GM18499 (cell line): ENCODE results near the gene LARGE1.
"Not testable (repeated sequence)": the region's sequence is repeated elsewhere in the genome, so short reads cannot be mapped to it uniquely, and the experiment has no call there.

ENCODE experiments used
- ATAC-seq: cut with Tn5 transposase; IDR thresholded peaks from one replicate; pipeline ENCODE4 v1.9.1; 2021; ENCODE audit warnings: moderate number of reproducible peaks; ENCODE audit not compliant: insufficient read depth, unreplicated experiment

The LARGE1 gene

GRCh38 chr22:33579448-33580093 is 340.7 kb downstream of the LARGE1 start:
- no peak for ATAC-seq

- no peak for ATAC-seq
Measured at GRCh38 chr22:33578752-33579151, 341.5 kb downstream of the LARGE1 start.

DNA sequence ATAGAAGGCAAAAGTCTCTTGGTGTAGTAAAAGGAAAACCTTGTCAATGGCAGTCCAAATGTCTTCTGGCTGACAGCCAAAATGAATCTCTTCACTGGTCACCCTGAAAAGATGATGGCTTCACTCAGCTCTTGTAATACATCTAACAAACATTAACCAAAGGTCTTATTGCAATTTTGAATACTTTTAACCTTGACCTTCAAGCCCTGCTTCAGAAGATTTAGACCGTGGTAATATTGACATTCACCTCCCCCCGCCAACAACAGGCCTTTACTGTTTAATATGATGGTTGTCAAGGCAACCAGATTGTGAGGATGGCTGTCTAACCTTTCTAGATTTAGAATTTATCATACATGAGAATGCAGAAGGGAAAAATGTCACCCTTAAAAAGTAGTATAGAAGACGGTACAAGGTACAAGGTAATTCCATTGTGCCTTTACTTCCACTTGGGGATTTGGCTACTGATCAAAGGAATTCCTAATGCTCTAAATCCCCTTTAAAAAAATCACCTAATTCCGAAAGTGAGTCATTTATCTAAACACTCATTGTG is 342.3 kb downstream of the LARGE1 start:
- ATAC-seq, result no peak

DNA sequence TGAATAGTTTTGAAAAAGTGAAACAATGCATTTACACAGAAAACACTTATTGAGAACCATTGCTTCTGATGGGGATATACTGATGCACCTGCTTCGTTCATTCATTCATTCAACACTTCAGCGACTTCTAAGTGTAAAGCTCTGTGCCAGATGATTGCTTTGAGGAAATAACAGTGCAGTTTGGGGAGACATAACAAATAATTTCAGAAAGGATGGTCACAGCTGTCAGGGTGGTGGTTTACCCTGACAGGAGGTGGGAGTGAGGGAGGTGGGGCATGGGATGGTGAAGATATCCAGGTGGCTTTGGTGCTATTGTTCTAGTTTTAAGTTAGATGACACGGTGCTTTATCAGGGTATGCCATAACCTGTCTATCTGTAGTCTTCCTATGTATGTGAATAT is 344.1 kb downstream of the LARGE1 start:
- ATAC-seq, result no peak

DNA sequence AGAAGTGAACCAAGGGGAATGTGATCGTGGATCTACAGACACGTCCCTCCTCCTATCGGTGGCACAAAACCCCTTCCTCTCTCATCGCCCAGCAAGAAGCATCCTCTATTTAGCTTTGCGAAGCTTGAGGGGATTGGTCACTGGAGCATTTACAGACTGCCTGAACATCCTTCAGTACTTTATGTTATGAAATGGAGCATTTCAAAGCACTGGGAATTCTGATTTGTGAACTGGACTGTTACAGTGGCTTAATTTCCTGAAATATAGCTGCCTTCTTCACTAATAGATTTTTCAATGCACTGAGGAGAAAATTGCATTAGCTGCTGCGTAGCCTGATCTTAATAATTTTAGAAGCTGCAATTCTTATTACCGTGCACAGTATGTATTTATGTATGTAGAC is 344.5 kb downstream of the LARGE1 start:
- ATAC-seq, result no peak

DNA sequence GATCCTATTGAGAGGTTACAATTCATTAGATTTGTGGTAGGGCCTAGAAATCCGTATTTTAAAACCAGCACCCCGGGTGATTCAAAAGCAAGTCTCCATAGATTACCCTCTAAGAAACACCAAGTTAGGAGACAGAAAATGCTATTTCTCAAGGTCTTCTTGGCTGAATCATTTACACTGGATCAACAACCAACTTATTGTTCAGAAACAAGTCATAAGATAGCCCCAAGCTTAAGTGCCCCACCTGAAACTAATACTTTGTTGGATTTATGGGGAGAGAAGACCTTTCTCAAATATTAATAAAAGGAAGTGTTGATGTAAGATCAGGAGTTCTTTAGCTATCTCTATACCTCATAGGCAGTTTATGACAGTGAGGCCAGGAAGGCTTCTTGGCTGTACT is 345.2 kb downstream of the LARGE1 start:
- ATAC-seq, result no peak

DNA sequence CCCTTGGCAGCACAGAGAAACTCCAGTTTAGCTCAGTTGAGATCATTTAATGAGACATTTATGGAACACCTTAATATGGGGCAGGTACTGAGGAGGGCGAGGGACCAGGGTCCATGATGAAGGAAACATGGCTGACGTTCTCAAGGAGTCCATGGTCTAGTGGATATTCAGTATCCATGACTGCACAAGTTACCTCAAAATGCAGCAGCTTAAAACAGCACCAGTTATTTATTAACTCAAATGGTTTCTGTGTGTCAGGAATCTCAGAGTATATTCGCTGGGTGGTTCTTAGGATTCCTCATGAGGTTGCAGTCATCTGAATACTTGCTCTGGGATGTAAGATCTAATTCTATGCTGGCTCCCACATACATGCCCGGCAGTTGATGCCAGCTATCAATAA is 346.8 kb downstream of the LARGE1 start:
- ATAC-seq, result no peak

- no peak for ATAC-seq
Measured at GRCh38 chr22:33572086-33572485, 348.2 kb downstream of the LARGE1 start.

DNA sequence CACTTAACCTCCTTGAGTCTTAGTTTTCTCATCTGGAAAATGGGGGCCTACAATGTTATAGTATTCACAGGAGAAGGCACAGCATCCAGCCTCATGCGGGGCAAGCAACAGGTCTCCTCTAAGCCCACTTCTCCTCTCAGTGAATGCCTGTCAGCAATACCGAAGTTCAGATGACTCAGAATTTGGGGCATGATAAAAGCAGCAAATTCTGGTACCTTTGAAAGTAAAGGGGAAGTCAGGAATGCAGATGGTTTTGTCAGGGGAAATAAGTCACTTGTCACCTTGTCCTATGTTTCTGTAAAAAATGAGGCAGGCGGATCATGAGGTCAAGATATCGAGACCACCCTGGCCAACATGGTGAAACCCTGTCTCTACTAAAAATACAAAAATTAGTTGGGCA is 350.2 kb downstream of the LARGE1 start:
- ATAC-seq, result no peak

- ATAC-seq, result no peak
Measured at GRCh38 chr22:33569559-33569958, 350.7 kb downstream of the LARGE1 start.

- no peak for ATAC-seq
Measured at GRCh38 chr22:33569018-33569417, 351.3 kb downstream of the LARGE1 start.

DNA sequence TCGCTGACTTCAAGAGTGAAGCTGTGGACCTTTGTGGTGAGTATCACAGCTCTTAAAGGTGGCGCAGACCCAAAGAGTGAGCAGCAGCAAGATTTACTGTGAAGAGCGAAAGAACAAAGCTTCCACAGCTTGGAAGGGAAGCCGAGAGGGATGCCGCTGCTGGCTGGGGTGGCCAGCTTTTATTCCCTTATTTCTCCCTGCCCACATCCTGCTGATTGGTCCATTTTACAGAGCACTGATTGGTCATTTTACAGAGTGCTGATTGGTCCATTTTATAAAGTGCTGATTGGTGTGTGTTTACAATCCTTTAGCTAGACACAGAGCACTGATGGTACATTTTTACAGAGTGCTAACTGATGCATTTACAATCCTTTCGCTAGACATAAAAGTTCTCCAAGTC is 353.8 kb downstream of the LARGE1 start:
- not testable (repeated sequence) for ATAC-seq

DNA sequence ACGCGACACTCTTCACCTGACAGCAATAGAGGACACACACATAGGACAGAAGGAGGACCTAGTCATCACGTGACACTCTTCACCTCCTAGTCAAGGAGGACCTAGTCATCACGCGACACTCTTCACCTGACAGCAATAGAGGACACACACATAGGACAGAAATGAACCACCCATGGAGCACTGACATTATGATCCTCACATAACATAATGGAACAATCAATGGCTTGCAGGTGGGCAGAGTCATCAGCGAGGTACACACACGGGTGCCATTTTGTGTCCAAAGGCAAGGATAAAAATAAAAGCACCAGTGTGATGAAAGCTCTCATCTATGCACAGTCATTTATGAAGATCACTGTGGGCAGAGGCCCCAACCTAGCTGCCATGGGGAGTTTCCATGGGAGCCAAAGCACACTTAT is 354.7 kb downstream of the LARGE1 start:
- ATAC-seq, result no peak

GRCh38 chr22:33564683-33565082 is 355.6 kb downstream of the LARGE1 start:
- no peak for ATAC-seq

- ATAC-seq, result no peak
Measured at GRCh38 chr22:33563220-33563964, 356.9 kb downstream of the LARGE1 start.

DNA sequence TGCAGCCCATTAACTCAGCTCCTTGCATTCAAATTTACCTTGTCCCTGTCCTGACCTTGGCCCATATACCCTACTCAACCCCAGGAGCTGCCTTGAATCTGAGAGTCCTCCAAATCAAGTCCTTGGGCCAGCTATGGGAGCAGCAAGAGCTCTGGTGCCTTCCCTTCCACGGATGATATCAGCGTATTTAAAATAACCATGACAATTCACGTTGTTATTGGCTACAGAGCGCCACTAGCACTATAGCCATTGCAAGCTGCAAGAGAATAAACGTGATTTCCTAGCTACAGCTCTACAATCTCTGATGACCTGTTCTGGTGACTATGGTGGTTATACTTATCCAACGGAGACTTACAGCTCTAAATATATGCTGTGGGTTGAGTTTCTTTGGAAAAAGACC is 357.8 kb downstream of the LARGE1 start:
- ATAC-seq, result no peak

GRCh38 chr22:33561149-33561807 is 359.0 kb downstream of the LARGE1 start:
- ATAC-seq, result no peak

GRCh38 chr22:33557836-33558235 is 362.4 kb downstream of the LARGE1 start:
- no peak for ATAC-seq

GRCh38 chr22:33555814-33556522 is 364.3 kb downstream of the LARGE1 start:
- no peak for ATAC-seq

- ATAC-seq, result no peak
Measured at GRCh38 chr22:33553493-33553892, 366.8 kb downstream of the LARGE1 start.

DNA sequence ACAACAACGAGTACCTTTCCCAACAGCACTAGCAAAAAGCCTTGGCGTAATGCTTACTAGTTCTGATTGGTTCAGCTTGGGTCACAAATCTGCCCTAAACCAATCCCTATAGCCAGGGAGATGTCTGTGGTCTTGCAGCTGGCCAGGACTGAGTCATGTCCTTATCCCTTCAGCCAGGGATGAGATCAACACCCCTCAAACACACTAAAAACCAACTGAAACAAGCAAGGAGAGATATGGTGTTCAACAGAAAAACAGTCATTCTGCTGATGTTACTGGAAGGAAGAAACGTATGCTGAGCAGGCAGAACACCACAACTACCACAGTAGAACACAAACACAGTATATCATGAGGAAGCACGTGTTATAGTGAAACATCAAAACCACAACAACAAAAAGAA is 375.6 kb downstream of the LARGE1 start:
- no peak for ATAC-seq
